C4-2B (cell line): ENCODE results near the gene MLLT3.

ENCODE experiments used
- H3K27ac ChIP-seq: fragments of 450-650 bp; 2 replicates; pipeline ENCODE4 v1.5.1; 2017
- ZFX ChIP-seq: fragments of 450-650 bp; IDR thresholded peaks from 2 replicates; pipeline ENCODE4 v1.6.1; 2017
- TF ChIP-seq, protein P1 (sequence below): fragments of 450-650 bp; conservative IDR thresholded peaks from 2 replicates; pipeline ENCODE4 v1.5.1; 2017; ENCODE audit warnings: mild to moderate bottlenecking

The MLLT3 gene

DNA sequence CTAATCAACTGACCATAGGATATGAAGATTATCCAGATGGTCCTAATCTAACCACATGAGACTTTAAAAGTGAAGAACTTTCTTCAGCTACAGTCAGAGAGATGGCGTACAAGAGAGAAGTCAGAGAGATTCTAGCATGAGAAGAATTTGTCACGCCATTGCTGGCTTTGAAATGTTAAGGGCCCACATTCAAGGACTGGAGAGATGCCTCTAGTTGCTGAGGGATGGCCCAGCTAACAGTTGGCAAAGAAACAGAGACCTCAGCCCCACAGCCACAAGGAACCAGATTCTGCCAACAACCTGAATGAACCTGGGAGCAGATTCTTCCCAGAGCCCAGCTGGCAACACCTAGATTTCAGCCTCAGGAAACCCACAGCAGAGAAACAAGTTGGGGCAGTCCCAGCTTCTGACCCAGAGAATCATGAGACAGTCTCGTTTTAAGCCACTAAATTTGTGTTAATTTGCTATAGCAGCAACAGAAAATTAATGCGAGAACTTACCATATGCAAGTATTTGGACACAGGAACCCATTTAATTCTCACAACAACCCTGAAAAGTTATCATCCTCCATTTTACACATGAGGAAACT, 132.0 kb downstream of the MLLT3 start:
- H3K27ac ChIP-seq: no peak overlapping the region
- TF ChIP-seq, protein P1, sequence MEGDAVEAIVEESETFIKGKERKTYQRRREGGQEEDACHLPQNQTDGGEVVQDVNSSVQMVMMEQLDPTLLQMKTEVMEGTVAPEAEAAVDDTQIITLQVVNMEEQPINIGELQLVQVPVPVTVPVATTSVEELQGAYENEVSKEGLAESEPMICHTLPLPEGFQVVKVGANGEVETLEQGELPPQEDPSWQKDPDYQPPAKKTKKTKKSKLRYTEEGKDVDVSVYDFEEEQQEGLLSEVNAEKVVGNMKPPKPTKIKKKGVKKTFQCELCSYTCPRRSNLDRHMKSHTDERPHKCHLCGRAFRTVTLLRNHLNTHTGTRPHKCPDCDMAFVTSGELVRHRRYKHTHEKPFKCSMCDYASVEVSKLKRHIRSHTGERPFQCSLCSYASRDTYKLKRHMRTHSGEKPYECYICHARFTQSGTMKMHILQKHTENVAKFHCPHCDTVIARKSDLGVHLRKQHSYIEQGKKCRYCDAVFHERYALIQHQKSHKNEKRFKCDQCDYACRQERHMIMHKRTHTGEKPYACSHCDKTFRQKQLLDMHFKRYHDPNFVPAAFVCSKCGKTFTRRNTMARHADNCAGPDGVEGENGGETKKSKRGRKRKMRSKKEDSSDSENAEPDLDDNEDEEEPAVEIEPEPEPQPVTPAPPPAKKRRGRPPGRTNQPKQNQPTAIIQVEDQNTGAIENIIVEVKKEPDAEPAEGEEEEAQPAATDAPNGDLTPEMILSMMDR: no peak
- no peak for TF ChIP-seq ZFX

DNA sequence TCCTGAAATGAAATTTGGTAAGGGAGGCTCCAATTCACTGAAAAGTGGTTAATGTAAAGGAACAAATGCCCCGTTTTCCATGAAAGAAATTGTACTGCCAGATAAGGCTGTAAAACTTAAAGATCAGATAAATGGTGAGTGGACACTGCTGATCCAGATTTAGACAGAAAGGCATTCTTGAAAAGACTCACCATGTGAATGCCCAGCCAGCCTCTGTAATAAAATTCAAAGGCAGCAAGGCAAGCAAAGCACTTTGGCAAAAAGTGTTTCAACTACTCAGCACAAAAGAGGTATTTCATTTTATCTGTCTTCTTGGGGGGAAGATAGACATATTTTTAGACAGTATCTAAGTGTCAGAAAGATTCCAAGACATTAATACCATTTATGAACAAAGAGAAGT, 133.6 kb downstream of the MLLT3 start:
- TF ChIP-seq ZFX: no peak
- TF ChIP-seq, protein P1: no peak
- H3K27ac ChIP-seq: no peak overlapping the region

DNA sequence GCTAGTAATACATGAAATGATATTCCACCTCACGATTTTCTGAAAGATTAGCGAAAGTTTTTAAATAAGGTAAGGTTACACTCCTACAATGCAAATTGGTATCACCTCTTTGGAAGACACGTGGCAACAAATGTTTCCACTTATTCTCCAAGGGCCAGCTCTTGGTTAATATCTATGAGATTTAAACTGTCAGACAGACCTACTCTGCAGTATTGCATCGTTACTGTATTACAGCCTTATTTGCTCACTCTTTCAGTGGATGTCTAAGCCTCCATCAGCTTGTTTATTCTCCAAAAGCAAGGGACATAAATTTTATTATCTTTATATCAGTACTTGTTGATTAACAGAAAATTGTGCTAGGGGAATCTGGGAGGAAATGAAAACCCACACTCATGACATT, 135.7 kb downstream of the MLLT3 start:
- H3K27ac ChIP-seq: no peak overlapping the region
- TF ChIP-seq, protein P1: no peak
- no peak for TF ChIP-seq ZFX

DNA sequence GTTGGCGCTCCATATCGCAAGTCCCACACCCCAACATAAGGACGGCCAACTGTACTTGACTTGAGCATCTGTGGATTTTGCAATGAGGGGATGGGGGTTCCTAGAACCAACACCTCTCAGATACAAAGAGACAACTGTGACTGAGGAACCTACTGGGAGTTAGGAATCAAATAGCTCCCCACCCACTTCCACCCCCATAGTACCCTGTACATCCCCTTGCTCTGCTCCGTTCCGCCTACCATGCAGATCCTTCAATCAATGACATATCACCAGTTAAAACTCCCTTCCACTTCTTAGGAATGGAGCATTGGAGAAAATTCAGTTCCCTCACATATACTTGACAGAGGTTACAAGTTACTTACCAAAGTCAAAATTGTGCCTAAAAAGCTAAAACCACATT, 140.9 kb downstream of the MLLT3 start:
- TF ChIP-seq, protein P1: no peak
- no peak overlapping the region for H3K27ac ChIP-seq

DNA sequence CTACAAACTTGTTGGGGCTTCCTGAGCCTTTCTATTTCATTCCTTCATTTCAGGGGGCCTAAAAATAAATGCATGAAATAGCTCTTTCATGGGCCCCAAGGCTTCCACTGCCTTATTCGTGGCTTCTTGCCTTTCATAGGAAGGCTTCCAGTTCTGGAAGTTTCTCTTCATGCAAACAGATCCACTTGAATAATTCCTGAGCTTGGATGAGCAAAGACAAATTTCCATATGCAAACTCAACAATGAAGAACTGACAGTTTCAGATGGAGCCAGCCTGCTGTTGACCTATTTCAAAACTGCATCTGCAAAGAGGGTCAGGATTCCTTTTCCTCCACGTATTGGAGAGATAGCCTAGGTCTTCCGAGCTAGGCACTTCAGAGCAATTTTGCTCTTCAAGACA, 142.1 kb downstream of the MLLT3 start:
- no peak overlapping the region for H3K27ac ChIP-seq
- no peak for TF ChIP-seq ZFX
- TF ChIP-seq, protein P1: no peak

DNA sequence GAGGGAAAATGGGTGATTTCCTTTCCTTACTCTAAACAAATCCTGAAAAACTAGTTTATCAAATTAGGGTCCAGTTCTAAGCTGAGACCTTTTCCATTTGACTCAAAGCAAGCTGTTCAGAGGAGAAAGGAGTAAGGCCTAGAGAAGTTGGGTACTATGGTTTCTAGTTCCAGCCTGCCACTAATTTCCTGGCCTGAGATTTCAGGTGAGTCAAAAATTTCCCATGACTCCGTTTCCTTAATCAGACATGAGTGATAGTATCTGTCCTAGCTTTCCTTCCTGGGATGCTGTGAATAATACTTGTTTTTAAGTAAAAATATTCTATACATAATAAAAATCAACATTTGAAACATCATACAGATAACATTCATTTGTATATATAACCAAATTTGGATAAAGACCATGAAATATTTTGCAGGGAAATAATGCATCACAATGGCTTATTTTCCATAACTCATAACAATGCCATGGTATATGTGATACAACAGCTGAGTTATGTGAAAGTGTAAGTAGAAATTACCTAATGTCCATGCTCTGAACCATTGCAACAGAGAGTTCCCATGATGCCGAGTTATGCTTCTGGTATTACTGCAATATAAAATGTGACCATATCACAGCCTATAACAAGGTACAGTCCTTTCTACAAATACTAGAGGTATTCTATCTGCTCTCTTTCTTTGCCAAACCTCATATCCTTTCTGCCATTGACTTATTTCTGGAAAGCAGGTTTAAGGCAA, 142.7 kb downstream of the MLLT3 start:
- H3K27ac ChIP-seq: no peak overlapping the region
- TF ChIP-seq ZFX: no peak
- TF ChIP-seq, protein P1: no peak

DNA sequence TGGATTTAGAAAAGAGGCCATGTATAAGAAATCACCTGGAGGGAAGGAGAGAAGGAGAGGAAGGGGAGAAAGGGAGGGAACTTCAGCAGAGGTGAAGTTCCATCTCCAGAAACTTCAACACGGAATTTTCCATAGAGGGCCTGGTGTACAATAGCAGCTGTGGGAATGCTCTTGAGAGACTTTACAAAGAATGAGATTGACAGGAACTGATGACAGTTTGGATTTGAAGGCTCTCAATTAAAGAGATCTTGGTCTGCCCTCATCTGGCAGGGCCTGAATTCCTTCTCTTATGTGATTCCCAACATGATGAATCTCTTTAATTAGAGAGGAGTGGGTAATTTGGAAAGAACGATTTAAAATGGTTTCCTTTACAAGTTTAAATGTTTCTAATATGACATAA, 143.5 kb downstream of the MLLT3 start:
- H3K27ac ChIP-seq: no peak overlapping the region
- TF ChIP-seq, protein P1: no peak
- no peak for TF ChIP-seq ZFX
